SJCRH30 (cell line): Measurements from ENCODE around the gene SLC25A15. TPM values are rescaled to one million over a fixed set of nuclear protein-coding genes. Genes with fewer than 3 reads are reported as not detected.
"Not testable (repeated sequence)": the region's sequence is repeated elsewhere in the genome, so short reads cannot be mapped to it uniquely, and the experiment has no call there.

Experiments used
- DNase-seq, 2 experiments: peaks; one replicate each; pipeline ENCODE4 v3.0.0-alpha.2; 2015 to 2020
- H3K27ac ChIP-seq: fragments of 250-450 bp; sonication (Bioruptor Pico); 2 replicates; pipeline ENCODE4 v1.5.1; 2020; ENCODE audit warnings: mild to moderate bottlenecking, moderate library complexity
- H3K27me3 ChIP-seq: fragments of 250-450 bp; sonication (Bioruptor Pico); 2 replicates; pipeline ENCODE4 v1.5.1; 2020; ENCODE audit warnings: mild to moderate bottlenecking, moderate library complexity
- H3K36me3 ChIP-seq: fragments of 250-450 bp; sonication (Bioruptor Pico); 2 replicates; pipeline ENCODE4 v1.5.1; 2020; ENCODE audit warnings: mild to moderate bottlenecking, moderate library complexity
- H3K4me1 ChIP-seq: fragments of 250-450 bp; sonication (Bioruptor Pico); 2 replicates; pipeline ENCODE4 v1.5.1; 2020; ENCODE audit warnings: mild to moderate bottlenecking, moderate library complexity
- H3K4me3 ChIP-seq: fragments of 250-450 bp; sonication (Bioruptor Pico); 2 replicates; pipeline ENCODE4 v1.5.1; 2020; ENCODE audit warnings: mild to moderate bottlenecking, moderate library complexity
- H3K9me3 ChIP-seq: fragments of 250-450 bp; sonication (Bioruptor Pico); replicated peaks from 2 replicates; pipeline ENCODE4 v1.5.1; 2020; ENCODE audit warnings: mild to moderate bottlenecking, moderate library complexity
- total RNA-seq: library from RNA; depleted of rRNA; stranded (reverse); fragments of >200 nt; shearing (Covaris generic); gene quantifications from 2 replicates; pipeline ENCODE4 v1.2.3, GENCODE V29; 2014; rRNA removed

SLC25A15 gene
- total RNA-seq, 1 experiment from 2014 or later = 29.6 TPM

- Histone ChIP-seq H3K4me3 (no peak overlapping the region), H3K4me1 (peaks cover 2% of the 10 kb centered on the region; the same call in 1 of the 2 replicates), H3K27ac (no peak overlapping the region), H3K36me3 (peaks cover 7% of the 10 kb centered on the region; the same call in 1 of the 2 replicates), H3K27me3 (no peaks in the 10 kb centered on the region), H3K9me3 (0 out of 2 replicates have a peak, but pooled peaks cover 3% of the 10 kb centered on the region)
- DNase-seq = peak in 1 of 2 experiments; percentile 41
Observed at GRCh38 chr13:40813667-40814454, 24.4 kb downstream of the SLC25A15 start.

GRCh38 chr13:40814803-40815202 is 25.4 kb downstream of the SLC25A15 start:
- peaks cover 7% of the 10 kb centered on the region; the same call in 1 of the 2 replicates for H3K36me3 ChIP-seq
- DNase-seq = no peak

GRCh38 chr13:40818926-40819325 is 29.5 kb downstream of the SLC25A15 start:
- peaks cover 3% of the 10 kb centered on the region; the same call in 1 of the 2 replicates for H3K4me1 ChIP-seq
- no peak overlapping the region for H3K27ac ChIP-seq
- no peaks in the 10 kb centered on the region for H3K27me3 ChIP-seq
- H3K36me3 ChIP-seq = no peaks in the 10 kb centered on the region
- H3K9me3 ChIP-seq = 0 out of 2 replicates have a peak, but pooled peaks cover 3% of the 10 kb centered on the region
- no peak for DNase-seq
- H3K4me3 ChIP-seq = no peak overlapping the region

More at GRCh38 chr13:40814803-40815202, 25.4 kb downstream of the SLC25A15 start:
- H3K9me3 ChIP-seq = 0 out of 2 replicates have a peak, but pooled peaks cover 3% of the 10 kb centered on the region
- peaks cover 3% of the 10 kb centered on the region; the same call in 1 of the 2 replicates for H3K4me1 ChIP-seq
- no peak overlapping the region for H3K4me3 ChIP-seq
- H3K27ac ChIP-seq = no peak overlapping the region
- no peaks in the 10 kb centered on the region for H3K27me3 ChIP-seq

GRCh38 chr13:40819797-40820315 is 30.4 kb downstream of the SLC25A15 start:
- H3K4me1 ChIP-seq = peaks cover 3% of the 10 kb centered on the region; the same call in 1 of the 2 replicates
- H3K27me3 ChIP-seq = no peaks in the 10 kb centered on the region
- H3K4me3 ChIP-seq = no peak overlapping the region
- no peak for DNase-seq
- no peak overlapping the region for H3K27ac ChIP-seq
- no peaks in the 10 kb centered on the region for H3K36me3 ChIP-seq
- no peaks in the 10 kb centered on the region for H3K9me3 ChIP-seq

- not testable (repeated sequence) for H3K36me3 ChIP-seq, H3K27me3 ChIP-seq, H3K4me1 ChIP-seq, H3K9me3 ChIP-seq, H3K27ac ChIP-seq, DNase-seq, H3K4me3 ChIP-seq
Observed at GRCh38 chr13:40839725-40840124, 50.3 kb downstream of the SLC25A15 start.

GRCh38 chr13:40840955-40841354 is 51.5 kb downstream of the SLC25A15 start:
- H3K9me3 ChIP-seq, H3K27me3 ChIP-seq, H3K36me3 ChIP-seq, DNase-seq, H3K4me1 ChIP-seq, H3K4me3 ChIP-seq, H3K27ac ChIP-seq: not testable (repeated sequence)

Other genes with a start within 250 kb of the SLC25A15 start
- gene FOXO1, start 123.0 kb upstream of the SLC25A15 start, total RNA-seq = 47.0 and 53.7 TPM in 2 replicates
- gene MRPS31, start 18.4 kb upstream of the SLC25A15 start, total RNA-seq = 33.6 and 38.6 TPM in 2 replicates
- gene ELF1, start 229.7 kb downstream of the SLC25A15 start, total RNA-seq = 30.5 and 32.7 TPM in 2 replicates